GM10248 (cell line): ENCODE data around the gene CKAP2L.

Source experiments
- CTCF ChIA-PET: fragments of 300-600 bp; sonication (Branson Sonifier 250); formaldehyde crosslinking; extraction: SDS; loops from one replicate; lab custom pipeline; 2021; ENCODE audit warnings: antibody characterized with exemption; lab: Yijun Ruan, JAX
- POLR2A ChIA-PET: fragments of 350-650 bp; sonication (Branson Sonifier 250); formaldehyde crosslinking; extraction: SDS; loops from one replicate; lab custom pipeline; 2020; ENCODE audit warnings: antibody characterized with exemption; lab: Yijun Ruan, JAX
- DNase-seq: peaks from one replicate; pipeline ENCODE4 v3.0.0; 2012; ENCODE audit errors: extremely low spot score
- TF ChIP-seq, protein P1 (sequence below): IDR thresholded peaks from 2 replicates; pipeline ENCODE4 v1.5.1; 2012; ENCODE audit warnings: mild to moderate bottlenecking, low read depth; ENCODE audit errors: extremely low read depth, missing control alignments, control extremely low read depth

Gene CKAP2L

DNA sequence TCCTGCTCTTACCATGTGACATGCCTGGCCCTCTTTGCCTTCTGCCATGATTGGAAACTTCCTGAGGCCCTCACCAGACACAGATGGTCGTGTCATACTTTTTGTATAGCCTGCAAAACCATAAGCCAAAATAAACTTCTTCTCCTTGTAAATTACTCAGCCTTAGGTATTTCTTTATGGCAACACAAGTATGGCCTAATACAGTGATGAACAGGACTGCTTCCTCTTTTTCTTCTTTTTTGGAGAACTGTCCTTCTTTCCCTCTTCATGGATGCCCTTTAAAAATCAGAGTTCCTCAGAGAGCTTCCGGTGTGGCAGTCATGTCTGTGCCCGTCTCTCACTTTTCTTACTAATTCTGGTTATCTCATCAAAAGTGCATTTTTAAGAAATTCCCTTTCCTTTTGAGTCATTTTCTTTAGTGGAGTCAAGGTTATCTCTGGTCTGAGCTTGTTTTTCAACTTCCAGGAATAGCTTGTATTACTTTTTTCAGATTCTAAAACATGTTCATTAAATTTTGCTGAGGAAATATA lies 29.1 kb upstream of the CKAP2L start:
- TF ChIP-seq, protein P1, sequence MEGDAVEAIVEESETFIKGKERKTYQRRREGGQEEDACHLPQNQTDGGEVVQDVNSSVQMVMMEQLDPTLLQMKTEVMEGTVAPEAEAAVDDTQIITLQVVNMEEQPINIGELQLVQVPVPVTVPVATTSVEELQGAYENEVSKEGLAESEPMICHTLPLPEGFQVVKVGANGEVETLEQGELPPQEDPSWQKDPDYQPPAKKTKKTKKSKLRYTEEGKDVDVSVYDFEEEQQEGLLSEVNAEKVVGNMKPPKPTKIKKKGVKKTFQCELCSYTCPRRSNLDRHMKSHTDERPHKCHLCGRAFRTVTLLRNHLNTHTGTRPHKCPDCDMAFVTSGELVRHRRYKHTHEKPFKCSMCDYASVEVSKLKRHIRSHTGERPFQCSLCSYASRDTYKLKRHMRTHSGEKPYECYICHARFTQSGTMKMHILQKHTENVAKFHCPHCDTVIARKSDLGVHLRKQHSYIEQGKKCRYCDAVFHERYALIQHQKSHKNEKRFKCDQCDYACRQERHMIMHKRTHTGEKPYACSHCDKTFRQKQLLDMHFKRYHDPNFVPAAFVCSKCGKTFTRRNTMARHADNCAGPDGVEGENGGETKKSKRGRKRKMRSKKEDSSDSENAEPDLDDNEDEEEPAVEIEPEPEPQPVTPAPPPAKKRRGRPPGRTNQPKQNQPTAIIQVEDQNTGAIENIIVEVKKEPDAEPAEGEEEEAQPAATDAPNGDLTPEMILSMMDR = no peak
- POLR2A ChIA-PET = interaction anchor here (0.7 kb wide), 1 partner anchor 149 kb away, joined by 3 read pairs; no protein-coding TSS in a partner anchor
- DNase-seq = no peak
- CTCF ChIA-PET = interaction anchor here (0.9 to 1.8 kb wide), 4 partner anchors 12 to 89 kb away, joined by 3 to 4 read pairs (median 4); no protein-coding TSS in a partner anchor

DNA sequence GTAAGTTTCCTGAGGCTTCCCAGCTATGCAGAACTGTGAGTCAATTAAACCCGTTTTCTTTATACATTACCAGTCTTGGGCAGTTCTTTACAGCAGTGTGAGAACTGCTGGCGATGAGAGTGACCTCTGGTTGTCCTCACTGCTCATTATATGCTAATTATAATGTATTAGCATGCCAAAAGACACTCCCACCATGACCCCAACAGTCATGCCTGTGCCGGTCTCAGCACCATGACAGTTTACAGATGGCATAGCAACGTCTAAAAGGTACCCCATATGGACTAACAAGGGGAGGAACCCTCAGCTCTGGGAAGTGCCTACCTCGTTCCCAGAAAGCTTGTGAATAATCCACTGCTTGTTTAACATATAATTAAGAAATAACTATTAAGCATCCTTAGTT lies 28.0 kb upstream of the CKAP2L start:
- ChIA-PET POLR2A (interaction anchor here (0.6 kb wide), 1 partner anchor 1563 kb away, joined by 3 read pairs; no protein-coding TSS in a partner anchor), CTCF (interaction anchor here (0.9 to 1.9 kb wide), 3 partner anchors 16 to 149 kb away, joined by 3 to 9 read pairs (median 3); no protein-coding TSS in a partner anchor)

DNA sequence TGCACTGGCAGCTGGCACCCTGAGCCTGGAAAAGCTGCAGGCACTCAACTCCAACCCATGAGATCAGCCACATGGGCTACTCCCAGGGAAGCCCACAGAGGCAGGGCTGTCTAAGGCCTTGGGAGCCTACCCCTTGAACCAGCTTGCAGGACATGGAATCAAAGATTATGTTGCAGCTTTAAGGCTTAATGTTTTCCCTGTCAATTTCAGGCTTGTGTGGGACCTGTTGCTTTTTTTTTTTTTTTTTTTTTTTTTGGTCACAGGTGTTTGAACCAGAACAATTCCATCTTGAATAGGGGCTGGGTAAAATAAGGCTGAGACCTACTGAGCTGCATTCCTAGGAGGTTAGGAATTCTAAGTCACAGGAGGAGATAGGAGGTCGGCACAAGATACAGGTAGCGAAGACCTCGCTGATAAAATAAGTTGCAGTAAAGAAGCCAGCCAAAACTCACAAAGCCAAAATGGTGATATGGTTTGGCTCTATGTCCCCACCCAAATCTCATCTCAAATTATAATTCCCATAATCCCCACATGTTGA lies 27.4 kb upstream of the CKAP2L start:
- POLR2A ChIA-PET = interaction anchor here (0.6 kb wide), 2 partner anchors 20 to 1563 kb away, joined by 3 read pairs; no protein-coding TSS in a partner anchor
- CTCF ChIA-PET = interaction anchor here (1.2 to 1.9 kb wide), 2 partner anchors 10 to 42 kb away, joined by 3 to 9 read pairs; no protein-coding TSS in a partner anchor
- TF ChIP-seq, protein P1 = no peak
- DNase-seq = no peak

More for the DNA sequence above, 28.0 kb upstream of the CKAP2L start:
- TF ChIP-seq, protein P1 = no peak
- no peak for DNase-seq

GRCh38 chr2:112791019-112791418 lies 26.6 kb upstream of the CKAP2L start:
- POLR2A ChIA-PET = interaction anchor here (0.6 kb wide), 1 partner anchor 21 kb away, joined by 3 read pairs; no protein-coding TSS in a partner anchor
- DNase-seq = no peak
- CTCF ChIA-PET = interaction anchor here (1.2 to 1.9 kb wide), 3 partner anchors 10 to 41 kb away, joined by 3 to 9 read pairs (median 3); no protein-coding TSS in a partner anchor
- TF ChIP-seq, protein P1 = no peak

DNA sequence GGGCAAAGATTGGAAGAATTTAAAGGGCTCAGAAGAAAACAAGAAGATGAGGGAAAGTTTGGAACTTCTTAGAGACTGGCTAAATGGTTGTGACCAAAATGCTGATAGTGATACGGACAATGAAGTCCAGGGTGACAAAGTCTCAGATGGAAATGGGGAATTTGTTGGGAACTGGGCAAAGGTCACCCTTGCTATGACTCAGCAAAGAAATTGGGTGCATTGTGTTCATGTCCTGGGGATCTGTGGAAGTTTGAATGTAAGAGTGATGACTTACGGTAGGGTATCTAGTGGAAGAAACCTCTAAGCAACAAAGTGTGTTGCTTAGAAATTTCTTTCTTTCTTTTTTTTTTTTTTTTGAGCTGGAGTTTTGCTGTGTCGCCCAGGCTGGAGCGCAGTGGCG lies 25.9 kb upstream of the CKAP2L start:
- POLR2A ChIA-PET = no interaction called here
- TF ChIP-seq, protein P1 = no peak
- CTCF ChIA-PET = interaction anchor here (1.3 kb wide), 1 partner anchor 22 kb away, joined by 3 read pairs; no protein-coding TSS in a partner anchor
- DNase-seq = no peak

- DNase-seq = no peak
- POLR2A ChIA-PET = interaction anchor here (0.6 kb wide), 1 partner anchor 17 kb away, joined by 3 read pairs; no protein-coding TSS in a partner anchor
Observed at GRCh38 chr2:112789186-112789585, 24.8 kb upstream of the CKAP2L start.

More at GRCh38 chr2:112789186-112789585, 24.8 kb upstream of the CKAP2L start:
- CTCF ChIA-PET = interaction anchor here (1.0 to 1.9 kb wide), 7 partner anchors 9 to 96 kb away, joined by 3 to 6 read pairs (median 3); no protein-coding TSS in a partner anchor
- TF ChIP-seq, protein P1 = no peak
